ENCODE results near the gene ATXN7L1.

The ATXN7L1 gene, protein sequence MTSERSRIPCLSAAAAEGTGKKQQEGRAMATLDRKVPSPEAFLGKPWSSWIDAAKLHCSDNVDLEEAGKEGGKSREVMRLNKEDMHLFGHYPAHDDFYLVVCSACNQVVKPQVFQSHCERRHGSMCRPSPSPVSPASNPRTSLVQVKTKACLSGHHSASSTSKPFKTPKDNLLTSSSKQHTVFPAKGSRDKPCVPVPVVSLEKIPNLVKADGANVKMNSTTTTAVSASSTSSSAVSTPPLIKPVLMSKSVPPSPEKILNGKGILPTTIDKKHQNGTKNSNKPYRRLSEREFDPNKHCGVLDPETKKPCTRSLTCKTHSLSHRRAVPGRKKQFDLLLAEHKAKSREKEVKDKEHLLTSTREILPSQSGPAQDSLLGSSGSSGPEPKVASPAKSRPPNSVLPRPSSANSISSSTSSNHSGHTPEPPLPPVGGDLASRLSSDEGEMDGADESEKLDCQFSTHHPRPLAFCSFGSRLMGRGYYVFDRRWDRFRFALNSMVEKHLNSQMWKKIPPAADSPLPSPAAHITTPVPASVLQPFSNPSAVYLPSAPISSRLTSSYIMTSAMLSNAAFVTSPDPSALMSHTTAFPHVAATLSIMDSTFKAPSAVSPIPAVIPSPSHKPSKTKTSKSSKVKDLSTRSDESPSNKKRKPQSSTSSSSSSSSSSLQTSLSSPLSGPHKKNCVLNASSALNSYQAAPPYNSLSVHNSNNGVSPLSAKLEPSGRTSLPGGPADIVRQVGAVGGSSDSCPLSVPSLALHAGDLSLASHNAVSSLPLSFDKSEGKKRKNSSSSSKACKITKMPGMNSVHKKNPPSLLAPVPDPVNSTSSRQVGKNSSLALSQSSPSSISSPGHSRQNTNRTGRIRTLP

DNA sequence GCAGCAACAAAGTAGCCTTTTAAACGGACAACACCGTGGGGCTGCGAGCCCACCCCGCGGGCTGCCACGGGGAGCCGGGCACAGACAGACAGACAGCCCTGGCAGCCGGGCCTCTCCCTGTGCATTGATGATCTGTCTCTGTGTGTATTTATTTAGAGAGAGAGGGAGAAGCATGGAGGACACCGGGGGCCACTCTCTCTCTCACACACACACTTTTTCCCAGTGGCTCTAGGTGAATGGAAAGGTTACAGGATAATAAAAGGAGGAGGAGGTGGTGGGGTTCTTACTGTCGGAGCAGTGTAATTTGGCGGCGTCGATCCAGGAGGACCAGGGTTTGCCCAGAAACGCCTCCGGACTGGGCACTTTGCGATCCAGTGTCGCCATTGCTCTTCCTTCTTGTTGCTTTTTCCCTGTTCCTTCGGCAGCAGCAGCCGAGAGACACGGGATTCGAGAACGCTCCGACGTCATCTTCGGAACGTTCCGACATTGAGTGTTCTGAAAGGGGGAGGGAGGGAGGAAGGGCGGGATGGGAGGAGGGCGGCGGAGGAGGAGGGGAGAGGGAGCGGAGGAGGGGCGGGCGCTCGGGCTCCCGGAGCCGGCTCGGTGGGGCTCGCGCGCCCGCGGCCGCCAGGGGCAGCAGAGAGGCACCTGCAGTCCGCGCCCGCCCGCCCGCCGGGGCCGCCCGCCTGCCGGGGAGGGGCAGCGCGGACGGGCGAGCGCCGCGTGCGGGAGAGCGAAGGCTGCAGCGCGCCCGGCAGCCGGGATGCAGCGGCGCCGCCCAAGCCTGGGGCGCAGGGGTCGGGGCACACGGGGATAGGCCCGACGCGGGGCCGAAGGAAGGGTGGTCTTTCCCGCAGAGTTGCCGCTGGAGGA is at the start of gene ATXN7L1:
TSS of gene ATXN7L1 (minus strand) at position 509 of the 873 bp plus-strand sequence. CDS start at position 468, 41 bp downstream.
- peak; percentile 94 for DNase-seq
- in situ Hi-C loops (cut with MboI; ENCODE audit: low pct_unique_long_range_greater_than_20kb, low sequenced_read_pairs): no loop called here

DNA sequence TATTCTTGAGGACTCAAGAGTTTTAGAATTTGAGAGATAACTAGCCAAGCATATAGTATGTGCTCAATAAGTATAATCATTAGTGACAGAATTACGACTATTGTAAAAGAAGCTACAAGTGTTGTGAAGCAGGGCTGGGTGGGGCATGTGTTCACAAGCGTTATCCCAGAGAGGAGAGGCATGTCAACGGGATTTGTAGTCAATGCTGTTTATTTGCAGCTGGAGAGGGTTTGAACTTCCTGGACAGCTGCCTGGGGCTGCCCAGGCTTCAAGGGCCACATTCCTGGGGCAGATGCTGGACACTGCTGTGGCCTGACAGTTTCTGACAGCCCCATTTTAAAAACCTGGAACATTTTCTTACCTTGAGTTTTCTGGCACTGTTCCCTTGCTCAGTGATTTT is 49.7 kb upstream of the ATXN7L1 start:
- no peak for DNase-seq
- in situ Hi-C loops (cut with MboI; ENCODE audit: low pct_unique_long_range_greater_than_20kb, low sequenced_read_pairs): no loop called here

DNA sequence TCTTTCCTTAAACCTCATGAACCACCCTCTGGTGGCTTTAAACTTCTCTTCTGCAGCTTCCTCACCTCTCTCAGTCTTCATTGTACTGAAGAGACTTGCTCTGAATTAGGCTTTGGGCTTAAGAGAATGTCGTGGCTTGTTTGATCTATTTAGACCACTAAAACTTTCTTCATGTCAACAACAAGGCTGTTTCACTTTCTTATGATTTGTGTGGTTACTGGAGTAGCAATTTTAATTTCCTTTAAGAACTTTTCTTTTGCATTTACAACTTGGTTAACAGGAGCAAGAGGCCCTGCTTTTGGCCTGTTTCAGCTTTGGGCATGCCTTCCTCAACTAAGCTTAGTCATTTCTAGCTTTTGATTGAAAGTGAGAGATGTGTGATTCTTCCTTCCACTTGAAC is 48.5 kb upstream of the ATXN7L1 start:
- in situ Hi-C loops (cut with MboI; ENCODE audit: low pct_unique_long_range_greater_than_20kb, low sequenced_read_pairs): no loop called here
- no peak for DNase-seq

DNA sequence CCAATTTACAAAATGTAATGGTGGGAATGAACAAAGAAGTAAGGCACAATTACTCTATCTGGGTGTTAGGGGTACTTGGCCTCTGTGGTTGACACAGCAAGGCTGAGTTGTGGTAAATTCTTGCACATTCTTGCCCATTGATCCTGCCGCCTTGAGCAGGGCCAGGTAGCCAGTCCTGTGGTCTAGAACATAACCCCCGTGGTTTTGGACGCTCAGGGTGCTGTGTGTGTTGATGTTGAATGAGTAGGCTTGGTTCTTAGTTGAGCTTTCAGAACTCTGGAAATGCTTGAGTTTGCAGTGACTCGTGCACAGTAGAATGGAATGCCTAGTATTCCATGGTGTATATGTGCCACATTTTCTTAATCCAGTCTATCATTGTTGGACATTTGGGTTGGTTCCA is 44.4 kb upstream of the ATXN7L1 start:
- no peak for DNase-seq
- in situ Hi-C loops (cut with MboI; ENCODE audit: low pct_unique_long_range_greater_than_20kb, low sequenced_read_pairs): no loop called here

DNA sequence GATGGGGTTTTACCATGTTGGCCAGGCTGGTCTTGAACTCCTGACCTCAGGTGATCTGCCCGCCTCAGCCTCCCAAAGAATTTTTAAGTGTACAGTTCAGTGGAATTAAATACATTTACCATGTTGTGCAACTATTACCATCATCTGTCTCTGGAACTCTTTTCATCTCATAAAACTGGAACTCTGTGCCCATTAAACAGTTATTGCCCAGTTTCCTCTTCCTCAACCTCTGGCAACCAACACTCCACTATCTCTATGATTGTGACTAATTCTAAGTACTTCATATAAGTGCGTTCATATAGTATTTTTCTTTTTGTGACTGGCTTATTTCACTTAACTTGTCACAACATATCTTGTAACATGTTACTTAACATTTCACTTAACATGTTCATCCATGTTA is 41.3 kb upstream of the ATXN7L1 start:
- in situ Hi-C loops (cut with MboI; ENCODE audit: low pct_unique_long_range_greater_than_20kb, low sequenced_read_pairs): no loop called here

DNA sequence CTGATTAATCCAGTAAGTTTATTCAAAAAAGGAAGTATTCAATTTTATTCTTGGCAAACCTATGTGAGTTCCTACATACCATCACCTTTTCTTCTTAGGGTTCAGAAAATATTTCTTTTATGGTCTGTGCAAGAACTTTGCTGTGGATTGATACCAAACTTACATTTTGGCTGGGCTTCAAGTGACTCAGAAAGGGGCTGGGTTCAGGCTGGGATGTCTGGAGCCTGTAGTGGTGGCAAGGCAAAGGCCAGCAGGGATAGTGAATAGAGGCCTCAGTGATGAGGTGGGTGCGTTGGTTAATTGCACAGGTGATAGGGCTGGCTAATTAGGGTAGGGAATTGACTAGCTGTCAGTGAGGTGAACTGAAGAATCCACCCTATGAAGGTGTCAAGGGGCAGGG is 40.2 kb upstream of the ATXN7L1 start:
- in situ Hi-C loops (cut with MboI; ENCODE audit: low pct_unique_long_range_greater_than_20kb, low sequenced_read_pairs): no loop called here

More for the DNA sequence above, 41.3 kb upstream of the ATXN7L1 start:
- DNase-seq: no peak

DNA sequence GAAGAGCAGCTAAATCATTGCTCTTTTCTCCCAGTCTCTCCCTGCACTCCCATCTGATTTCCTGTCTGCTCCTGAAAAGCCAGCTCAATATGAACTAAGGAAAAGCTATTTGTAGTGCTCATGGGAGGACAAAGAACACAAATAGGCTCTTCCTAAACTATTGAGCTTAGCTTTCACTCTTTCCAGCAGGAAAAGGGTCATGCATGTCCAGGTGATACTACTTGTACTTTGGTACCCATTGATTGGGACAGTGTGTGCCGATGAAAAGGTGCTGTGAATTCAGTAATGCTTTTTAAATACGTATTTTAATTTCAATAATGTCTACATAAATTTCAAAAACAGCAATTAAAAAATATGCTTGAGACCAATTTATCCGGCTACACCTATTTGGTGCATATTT is 37.5 kb upstream of the ATXN7L1 start:
- in situ Hi-C loops (cut with MboI; ENCODE audit: low pct_unique_long_range_greater_than_20kb, low sequenced_read_pairs): no loop called here
- DNase-seq: no peak

More for the DNA sequence above, 40.2 kb upstream of the ATXN7L1 start:
- no peak for DNase-seq

DNA sequence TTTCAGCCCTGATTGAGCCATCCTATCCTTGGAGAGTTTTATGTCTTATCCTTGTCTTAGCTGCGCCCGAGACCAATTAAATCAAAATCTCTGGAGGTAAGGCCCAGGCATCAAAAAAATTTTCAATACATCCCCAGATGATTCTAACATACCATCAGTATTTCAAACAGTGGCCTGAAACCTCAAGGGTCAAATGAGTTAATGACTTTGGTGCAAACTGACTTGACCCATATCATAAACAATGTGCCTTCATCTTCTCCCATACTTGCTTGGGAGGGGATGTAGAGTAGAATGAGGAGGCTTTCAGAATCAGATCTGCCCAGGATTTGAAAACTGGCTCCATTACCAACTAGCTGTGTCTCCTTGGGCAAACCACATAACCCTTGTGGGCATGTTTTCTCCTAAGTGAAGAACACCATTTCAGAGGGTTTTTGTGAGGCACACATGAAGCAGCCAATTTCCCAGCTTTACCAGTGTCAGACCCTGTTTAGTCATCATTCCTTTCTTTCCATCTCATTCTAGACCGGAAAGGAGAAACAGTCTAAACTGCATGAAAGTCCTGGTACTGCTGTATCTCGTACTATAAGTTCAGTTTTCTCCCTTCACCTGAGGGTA is 35.7 kb upstream of the ATXN7L1 start:
- in situ Hi-C loops (cut with MboI; ENCODE audit: low pct_unique_long_range_greater_than_20kb, low sequenced_read_pairs): no loop called here
- no peak for DNase-seq

DNA sequence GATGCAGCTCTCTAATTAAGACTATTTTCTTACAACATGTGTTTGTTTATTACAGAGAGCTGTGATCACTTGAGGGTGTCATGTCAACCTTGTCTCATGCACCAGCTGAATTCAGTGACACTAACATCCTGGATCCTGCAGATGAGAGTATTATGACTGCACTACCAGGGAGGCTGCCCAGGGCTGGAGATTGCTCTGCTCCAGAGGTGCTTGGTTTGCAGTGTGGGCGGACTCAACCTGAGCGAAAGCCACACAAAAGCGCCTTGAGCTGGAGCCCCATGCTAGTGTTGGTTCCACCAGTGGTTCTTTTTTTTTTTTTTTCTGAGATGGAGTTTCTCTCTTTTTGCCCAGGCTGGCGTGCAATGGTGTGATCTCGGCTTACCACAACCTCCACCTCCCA is 33.8 kb upstream of the ATXN7L1 start:
- no peak for DNase-seq
- in situ Hi-C loops (cut with MboI; ENCODE audit: low pct_unique_long_range_greater_than_20kb, low sequenced_read_pairs): no loop called here

DNA sequence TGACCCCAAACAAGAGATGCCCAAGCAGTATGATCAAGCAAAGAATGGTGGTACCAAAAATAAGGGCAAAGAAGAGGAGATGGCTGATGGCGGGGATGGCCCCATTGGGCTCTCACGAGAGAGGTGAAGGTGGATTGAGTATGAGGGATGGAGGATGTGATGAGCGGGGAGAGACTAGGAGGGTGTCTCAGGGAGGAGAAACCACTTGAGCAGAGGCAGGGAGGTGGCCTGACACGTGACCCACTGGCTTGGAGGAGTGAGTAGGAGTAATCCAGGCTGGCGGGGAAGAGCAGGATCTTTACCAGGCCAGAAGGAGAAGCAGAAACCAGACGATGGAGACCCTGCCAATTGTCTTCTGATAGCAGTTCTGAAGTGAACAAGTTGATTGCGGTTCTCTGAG is 33.3 kb upstream of the ATXN7L1 start:
- in situ Hi-C loops (cut with MboI; ENCODE audit: low pct_unique_long_range_greater_than_20kb, low sequenced_read_pairs): no loop called here

DNA sequence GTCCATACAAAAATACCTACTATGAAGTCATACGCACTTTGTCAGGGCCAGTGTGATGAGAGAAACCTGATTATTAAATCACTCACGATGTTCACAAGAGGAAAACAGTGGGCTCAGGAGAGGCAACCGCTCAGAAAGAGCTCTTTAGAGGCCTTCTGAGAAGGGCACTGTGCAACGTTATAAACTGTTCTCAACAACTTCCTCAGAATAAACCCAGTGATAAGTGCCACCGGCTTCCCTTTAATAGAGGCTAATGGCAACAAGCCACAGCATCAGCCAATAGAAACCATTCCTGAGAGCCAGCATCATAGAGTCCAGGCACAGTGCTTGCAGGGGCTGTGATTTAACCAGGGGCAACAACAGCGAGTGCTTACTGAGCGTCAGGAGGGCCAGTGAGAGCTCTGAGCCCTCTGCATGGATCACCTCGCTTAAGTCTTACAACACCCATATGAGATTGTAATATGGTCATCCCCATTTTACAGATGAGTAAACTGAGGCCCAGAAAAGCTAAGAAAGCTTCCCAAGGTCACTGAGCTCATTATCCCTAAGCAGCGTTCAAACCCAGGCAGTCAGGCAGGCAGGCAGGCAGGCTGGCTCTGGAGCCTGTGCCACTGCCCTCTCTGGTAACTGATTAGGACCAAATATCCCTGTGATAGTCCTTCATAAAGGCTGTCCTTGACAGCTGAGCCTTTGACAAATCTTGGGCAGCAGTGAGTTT is 30.9 kb upstream of the ATXN7L1 start:
- in situ Hi-C loops (cut with MboI; ENCODE audit: low pct_unique_long_range_greater_than_20kb, low sequenced_read_pairs): no loop called here
- no peak for DNase-seq

More for the DNA sequence above, 33.3 kb upstream of the ATXN7L1 start:
- no peak for DNase-seq

DNA sequence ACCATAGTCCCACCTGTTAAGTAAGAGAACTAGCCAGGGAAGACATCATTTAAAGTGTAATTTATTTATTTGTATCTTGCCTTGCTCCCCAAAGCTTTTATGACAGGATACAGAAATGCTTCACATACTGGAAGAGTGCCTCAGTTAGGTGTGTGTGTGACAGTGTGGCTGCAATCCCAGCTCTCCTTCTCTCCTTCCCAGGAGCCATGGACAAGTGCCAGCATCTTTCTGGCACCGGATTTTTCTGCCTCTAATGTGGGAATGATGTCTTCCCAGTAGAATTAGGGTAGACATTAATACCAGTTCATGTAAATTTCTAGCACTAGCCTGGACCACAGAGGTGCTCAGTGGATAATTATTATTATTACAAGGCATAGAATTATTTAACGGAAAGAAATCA is 30.3 kb upstream of the ATXN7L1 start:
- DNase-seq: no peak
- in situ Hi-C loops (cut with MboI; ENCODE audit: low pct_unique_long_range_greater_than_20kb, low sequenced_read_pairs): no loop called here

DNA sequence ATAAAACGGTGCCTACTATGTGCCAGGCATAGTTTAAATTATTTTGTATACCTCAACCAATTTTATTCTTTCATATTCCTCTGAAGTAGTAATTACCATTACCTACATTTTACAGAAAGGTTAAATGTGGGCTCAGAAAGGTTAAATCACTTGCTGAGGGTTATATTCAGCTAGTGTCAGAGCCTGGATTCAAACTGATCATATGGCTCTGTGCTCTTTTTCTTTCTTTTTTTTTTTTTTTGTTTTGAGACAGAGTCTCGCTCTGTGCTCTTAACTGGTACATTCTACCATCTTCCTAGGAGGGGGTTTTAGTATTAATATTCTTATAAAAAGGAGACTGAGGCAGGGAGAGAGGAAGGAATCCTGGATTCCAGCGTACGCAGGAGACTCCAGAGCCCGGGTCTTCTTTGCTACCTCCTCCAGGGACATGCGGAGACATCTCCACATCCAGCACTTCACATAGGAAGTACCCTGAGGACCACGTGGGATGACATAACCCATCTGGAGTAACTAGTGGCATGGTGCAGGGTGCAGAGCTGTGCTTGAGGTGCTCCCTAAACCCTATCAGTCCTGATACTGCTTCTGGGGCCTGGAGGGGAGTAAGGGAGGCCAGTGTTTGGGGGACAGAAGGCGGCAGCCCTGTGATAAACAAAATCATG is 29.6 kb upstream of the ATXN7L1 start:
- in situ Hi-C loops (cut with MboI; ENCODE audit: low pct_unique_long_range_greater_than_20kb, low sequenced_read_pairs): no loop called here
- DNase-seq: no peak

DNA sequence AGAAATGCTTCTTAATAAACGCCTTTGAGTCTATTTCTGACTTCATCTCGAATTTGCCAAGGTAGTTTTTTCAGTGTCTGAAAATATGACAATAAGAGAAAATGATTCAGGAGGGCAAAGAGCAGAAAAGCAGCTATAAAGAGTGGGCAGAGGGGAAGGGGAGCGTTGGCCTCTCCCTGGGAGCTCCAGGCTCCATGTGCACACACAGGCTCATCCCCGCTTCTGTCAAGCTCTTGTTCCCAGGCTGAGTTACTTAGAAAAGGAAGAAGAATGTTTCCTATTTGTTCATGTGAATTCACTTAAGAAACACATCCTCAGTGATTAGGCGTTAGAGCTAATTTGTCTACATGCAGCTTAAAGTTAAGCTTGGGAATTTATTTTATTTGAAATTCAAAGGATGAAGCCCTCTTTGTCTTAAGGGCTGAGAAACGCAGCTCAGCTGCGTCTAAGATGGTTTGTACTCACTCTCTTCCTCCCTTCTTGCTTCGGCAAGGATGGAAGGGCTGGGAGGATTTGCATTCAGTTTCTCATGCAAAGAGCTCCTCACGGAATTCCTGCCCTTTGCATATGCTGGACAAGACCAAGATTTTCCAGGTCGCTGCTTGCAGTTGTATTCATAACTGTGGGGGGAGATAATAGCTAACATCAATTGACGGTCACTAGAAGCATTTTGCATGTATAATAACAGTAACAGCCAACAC is 29.0 kb upstream of the ATXN7L1 start:
- in situ Hi-C loops (cut with MboI; ENCODE audit: low pct_unique_long_range_greater_than_20kb, low sequenced_read_pairs): no loop called here
- DNase-seq: no peak

DNA sequence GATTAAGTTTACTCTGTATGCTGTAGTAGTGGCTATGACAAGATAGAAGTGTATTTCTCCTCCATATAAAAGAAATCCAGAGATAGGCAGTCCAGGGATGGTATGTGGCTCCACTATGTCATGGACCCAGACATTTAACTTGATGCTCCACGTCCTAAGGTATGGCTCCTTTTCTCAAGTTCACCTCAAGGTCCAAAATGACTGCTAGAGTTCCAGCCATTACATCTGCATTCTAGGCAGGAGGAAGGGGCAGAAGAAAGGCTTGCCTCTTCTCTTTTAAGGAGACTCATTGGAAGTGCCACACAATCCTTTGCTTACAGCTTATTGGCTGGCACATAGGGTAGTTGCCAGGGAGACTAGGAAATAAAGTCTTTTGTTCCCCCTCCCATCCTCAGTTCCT is 27.7 kb upstream of the ATXN7L1 start:
- in situ Hi-C loops (cut with MboI; ENCODE audit: low pct_unique_long_range_greater_than_20kb, low sequenced_read_pairs): no loop called here
- no peak for DNase-seq

DNA sequence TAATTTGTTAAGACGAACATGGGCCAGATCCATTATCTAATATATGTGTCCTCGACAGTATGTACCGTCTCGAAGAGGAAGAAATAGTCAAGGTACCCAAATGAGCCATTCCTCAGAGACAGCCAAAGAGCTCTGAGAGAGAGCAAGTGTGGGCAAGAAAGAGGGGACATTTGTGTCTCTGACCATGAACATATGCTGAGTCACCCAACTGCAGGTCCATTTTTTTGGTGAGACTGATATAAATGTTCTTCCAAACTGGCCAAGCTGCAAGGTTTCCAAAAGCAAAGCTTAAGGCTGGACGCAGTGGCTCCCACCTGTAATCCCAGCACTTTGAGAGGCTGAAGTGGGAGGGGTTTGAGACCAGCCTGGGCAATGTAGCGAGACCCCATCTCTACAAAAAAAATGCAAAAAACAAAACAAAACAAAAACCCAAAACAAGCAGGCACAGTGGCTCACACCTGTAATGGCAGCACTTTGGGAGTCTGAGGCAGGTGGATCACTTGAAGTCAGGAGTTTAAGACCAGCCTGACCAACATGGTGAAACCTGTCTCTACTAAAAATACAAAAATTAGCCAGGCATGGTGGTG is 26.0 kb upstream of the ATXN7L1 start:
- in situ Hi-C loops (cut with MboI; ENCODE audit: low pct_unique_long_range_greater_than_20kb, low sequenced_read_pairs): no loop called here
- DNase-seq: no peak

DNA sequence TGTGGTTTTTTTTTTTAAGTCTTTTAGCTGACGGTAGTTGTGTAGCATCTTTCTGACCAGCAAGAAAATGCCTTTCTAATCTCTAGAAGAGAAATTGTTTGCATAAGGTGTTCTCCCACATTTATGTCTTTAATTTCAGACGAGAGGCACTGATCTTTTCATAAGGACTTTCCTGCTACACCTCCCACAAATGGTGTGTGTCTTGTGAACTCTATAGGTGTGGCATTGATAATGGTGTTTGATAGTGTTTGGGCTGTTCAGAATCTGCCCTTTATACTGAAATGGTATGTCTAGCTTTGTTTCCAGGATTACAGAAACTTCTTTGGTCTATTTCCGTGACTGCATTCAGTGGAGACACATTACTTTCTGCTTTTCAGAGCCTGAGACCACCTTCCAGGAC is 21.6 kb upstream of the ATXN7L1 start:
- in situ Hi-C loops (cut with MboI; ENCODE audit: low pct_unique_long_range_greater_than_20kb, low sequenced_read_pairs): no loop called here
- DNase-seq: no peak
